Mesodermal cell (in vitro differentiated cells): ENCODE results near the gene CASZ1.

ENCODE experiments used
- H3K27ac ChIP-seq: 2 replicates; pipeline ENCODE4 v1.7.0; 2013; ENCODE audit warnings: mild to moderate bottlenecking, low read depth, low read length, moderate library complexity; ENCODE audit not compliant: severe bottlenecking
- H3K36me3 ChIP-seq: 2 replicates; pipeline ENCODE4 v1.7.1; 2013; ENCODE audit warnings: mild to moderate bottlenecking, low read length, moderate library complexity; ENCODE audit not compliant: control insufficient read depth, insufficient read depth
- H3K4me1 ChIP-seq: one replicate; pipeline ENCODE4 v1.7.1; 2013; ENCODE audit warnings: mild to moderate bottlenecking, low read length; ENCODE audit not compliant: insufficient read depth, control insufficient read depth, poor library complexity, severe bottlenecking
- H3K4me3 ChIP-seq: 2 replicates; pipeline ENCODE4 v1.7.0; 2013; ENCODE audit warnings: low read length, control low read depth, mild to moderate bottlenecking; ENCODE audit not compliant: insufficient read depth, poor library complexity, severe bottlenecking; ENCODE audit errors: extremely low read depth
- H3K9me3 ChIP-seq: 2 replicates; pipeline ENCODE4 v1.7.1; 2013; ENCODE audit warnings: mild to moderate bottlenecking, low read length, moderate library complexity; ENCODE audit not compliant: control insufficient read depth
- WGBS, 2 experiments: methylation state at CpG; one replicate each; pipeline ENCODE4 v1.1.5; 2013; ENCODE audit warnings: missing lambda C conversion rate in 2 of 2; ENCODE audit not compliant: insufficient coverage in 2 of 2; 5-methylcytosine and 5-hydroxymethylcytosine counted together

CASZ1 gene

GRCh38 chr1:10672343-10673050, 123.9 kb downstream of the CASZ1 start:
- no peaks in the 10 kb centered on the region for H3K36me3 ChIP-seq
- H3K4me1 ChIP-seq: peaks cover 20% of the 10 kb centered on the region
- no peaks in the 10 kb centered on the region for H3K9me3 ChIP-seq
- H3K27ac ChIP-seq: no peak overlapping the region
- H3K4me3 ChIP-seq: no peak overlapping the region
- WGBS, 2 experiments: 89 to 94% methylated on average over 9 to 25 of the region's 35 CpGs

DNA sequence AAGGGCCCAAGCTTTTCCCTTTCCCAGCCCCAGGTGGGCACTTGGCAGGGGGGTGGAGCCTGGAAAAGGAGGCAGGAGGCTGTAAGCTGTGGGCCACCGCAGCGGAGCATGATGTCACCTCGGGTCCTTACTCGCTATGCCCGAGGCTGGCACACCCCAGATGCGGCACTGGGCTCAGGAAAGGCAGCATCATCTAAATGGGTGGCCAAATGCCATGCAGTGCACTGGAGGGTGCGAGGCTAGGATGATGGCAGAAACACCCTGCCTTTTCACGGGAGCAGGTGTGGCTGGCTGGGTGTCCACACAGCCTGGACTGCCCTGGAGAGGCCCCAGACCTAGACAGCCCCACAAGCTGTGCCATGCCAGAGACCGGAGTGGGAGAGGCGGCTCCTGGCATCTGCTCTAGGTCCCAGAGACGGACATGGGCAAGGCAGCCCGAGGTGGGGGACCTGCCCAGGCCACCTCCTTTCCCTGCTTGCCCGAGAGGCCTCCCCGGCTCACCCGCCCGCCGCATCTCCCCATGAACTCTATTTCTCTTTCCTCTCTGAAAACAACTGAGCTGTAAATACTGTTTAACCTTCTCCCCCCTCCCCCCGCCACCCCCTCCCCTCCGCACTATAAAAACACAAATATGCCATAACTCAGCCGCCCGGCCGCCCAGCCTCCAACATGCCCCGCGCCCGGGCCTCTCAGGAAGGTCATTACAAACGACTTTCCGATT, 124.7 kb downstream of the CASZ1 start:
- Histone ChIP-seq H3K36me3 (no peaks in the 10 kb centered on the region), H3K4me3 (no peak overlapping the region), H3K27ac (no peak overlapping the region), H3K9me3 (no peaks in the 10 kb centered on the region), H3K4me1 (peaks cover 18% of the 10 kb centered on the region)
- WGBS, 2 experiments: 92 to 93% methylated on average over 18 to 22 of the region's 27 CpGs

GRCh38 chr1:10671090-10671489, 125.4 kb downstream of the CASZ1 start:
- no peak overlapping the region for H3K4me3 ChIP-seq
- no peak overlapping the region for H3K27ac ChIP-seq
- no peaks in the 10 kb centered on the region for H3K36me3 ChIP-seq
- H3K4me1 ChIP-seq: peaks cover 21% of the 10 kb centered on the region
- WGBS, 2 experiments: 91 to 96% methylated on average over 12 to 13 of the region's 18 CpGs
- no peaks in the 10 kb centered on the region for H3K9me3 ChIP-seq

GRCh38 chr1:10670190-10670589, 126.3 kb downstream of the CASZ1 start:
- Histone ChIP-seq H3K4me3 (no peak overlapping the region), H3K27ac (no peak overlapping the region), H3K4me1 (peaks cover 21% of the 10 kb centered on the region), H3K9me3 (no peaks in the 10 kb centered on the region), H3K36me3 (no peaks in the 10 kb centered on the region)
- WGBS, 2 experiments: 94 to 97% methylated on average over 10 of the region's 10 CpGs

DNA sequence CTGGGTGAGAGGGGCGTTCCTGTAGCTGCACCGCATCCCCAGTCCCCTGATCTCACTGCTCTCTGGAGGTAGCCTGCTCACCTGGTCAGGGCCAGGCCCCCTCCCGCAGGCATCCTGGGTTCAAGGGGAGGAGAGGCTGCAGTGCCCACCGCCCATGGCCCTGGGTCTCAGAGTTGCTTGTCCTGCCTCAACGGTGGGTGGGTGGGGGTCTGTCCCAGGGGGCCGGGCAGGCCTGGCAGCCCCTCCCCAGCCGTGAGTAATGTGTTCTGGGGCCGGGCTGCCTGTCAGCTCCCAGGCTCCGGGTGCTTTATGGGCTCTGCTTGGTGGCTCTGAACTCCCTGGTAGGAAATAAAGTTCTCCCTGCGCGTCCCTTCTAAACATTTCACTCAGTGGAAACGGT, 126.9 kb downstream of the CASZ1 start:
- Histone ChIP-seq H3K27ac (no peak overlapping the region), H3K36me3 (no peaks in the 10 kb centered on the region), H3K9me3 (no peaks in the 10 kb centered on the region), H3K4me3 (no peak overlapping the region), H3K4me1 (peaks cover 21% of the 10 kb centered on the region)
- 87% methylated on average over 6 to 10 of the region's 12 CpGs for WGBS, 2 experiments

GRCh38 chr1:10667861-10668761, 128.3 kb downstream of the CASZ1 start:
- Histone ChIP-seq H3K27ac (peak overlapping the region; percentile 24), H3K4me1 (peaks cover 27% of the 10 kb centered on the region), H3K9me3 (no peaks in the 10 kb centered on the region), H3K36me3 (no peaks in the 10 kb centered on the region), H3K4me3 (no peak overlapping the region)
- WGBS, 2 experiments: 59 to 74% methylated on average over 23 of the region's 40 CpGs

- no peak overlapping the region for H3K4me3 ChIP-seq
These were observed 130.3 kb downstream of the CASZ1 start for GRCh38 chr1:10665930-10666850.

DNA sequence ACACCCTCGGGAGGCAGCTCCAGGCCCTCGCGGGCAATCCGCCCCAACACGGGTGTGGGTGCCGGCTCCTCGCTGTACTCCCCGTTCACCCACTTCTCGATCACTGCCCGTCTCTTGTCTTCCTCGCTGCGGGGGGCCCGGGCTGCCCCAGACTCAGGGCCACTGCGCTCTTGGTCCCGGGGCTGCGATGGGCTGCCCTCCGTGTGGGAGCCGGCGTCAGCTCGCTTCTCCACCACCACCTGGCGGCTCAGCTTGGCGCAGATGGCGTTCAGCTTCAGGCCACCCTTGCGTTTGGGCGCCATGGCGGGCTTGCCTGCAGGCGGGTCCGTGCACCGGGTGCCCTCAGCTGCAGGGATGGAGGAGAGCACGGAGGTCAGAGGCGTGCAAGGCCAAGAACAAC, 131.2 kb downstream of the CASZ1 start:
- H3K27ac ChIP-seq: no peak overlapping the region

More at GRCh38 chr1:10665930-10666850, 130.3 kb downstream of the CASZ1 start:
- Histone ChIP-seq H3K9me3 (no peaks in the 10 kb centered on the region), H3K27ac (no peak overlapping the region), H3K36me3 (no peaks in the 10 kb centered on the region), H3K4me1 (peaks cover 28% of the 10 kb centered on the region)
- 94 to 95% methylated on average over 33 to 36 of the region's 36 CpGs for WGBS, 2 experiments

DNA sequence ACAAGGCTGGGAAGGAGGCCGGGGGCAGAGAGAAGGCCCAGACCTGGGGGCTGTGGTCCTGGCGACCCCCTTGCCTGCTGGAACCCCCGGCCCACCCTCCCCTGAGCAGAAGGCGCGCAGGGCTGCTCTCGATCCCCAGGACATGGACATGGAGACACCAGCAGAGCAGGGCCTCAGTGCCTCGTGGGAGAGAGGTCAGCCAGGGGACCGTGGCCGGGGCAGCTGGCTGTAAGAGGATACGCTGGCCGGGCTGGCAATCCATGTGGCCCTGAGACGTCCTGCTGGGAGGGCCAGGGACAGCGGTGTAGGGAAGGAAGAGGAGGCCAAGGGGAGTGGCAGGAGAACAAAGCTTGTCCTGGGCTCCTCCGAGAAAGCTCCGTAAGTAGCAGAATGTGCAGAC, 132.2 kb downstream of the CASZ1 start:
- Histone ChIP-seq H3K4me1 (peaks cover 24% of the 10 kb centered on the region), H3K36me3 (no peaks in the 10 kb centered on the region)
- WGBS, 2 experiments: 49 to 63% methylated on average over 14 to 15 of the region's 15 CpGs

More for the DNA sequence above, 131.2 kb downstream of the CASZ1 start:
- 97 to 98% methylated on average over 23 to 29 of the region's 31 CpGs for WGBS, 2 experiments
- Histone ChIP-seq H3K9me3 (no peaks in the 10 kb centered on the region), H3K4me1 (peaks cover 28% of the 10 kb centered on the region), H3K36me3 (no peaks in the 10 kb centered on the region), H3K4me3 (no peak overlapping the region)

DNA sequence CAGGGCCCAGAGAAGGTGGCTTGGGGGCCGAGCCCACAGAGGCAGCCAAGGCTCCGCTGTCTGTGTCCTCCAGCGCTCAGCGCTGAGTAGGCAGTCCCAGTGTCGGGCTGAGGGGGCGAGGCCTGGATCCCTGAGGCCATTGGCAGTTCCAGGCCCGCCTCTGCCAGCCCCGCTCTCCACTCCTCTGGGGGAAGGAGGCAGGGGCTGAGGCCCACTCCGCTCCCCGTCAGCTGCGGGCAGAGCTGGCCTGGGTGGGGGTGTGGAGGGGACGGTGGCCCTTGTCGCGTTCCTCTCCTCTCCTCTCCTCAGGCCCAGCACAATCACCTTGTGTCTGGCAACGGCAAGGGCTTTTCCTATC, 132.8 kb downstream of the CASZ1 start:
- Histone ChIP-seq H3K9me3 (no peaks in the 10 kb centered on the region), H3K27ac (peak overlapping the region; percentile 49), H3K4me1 (peaks cover 24% of the 10 kb centered on the region), H3K36me3 (no peaks in the 10 kb centered on the region), H3K4me3 (no peak overlapping the region)
- 13 to 14% methylated on average over 9 of the region's 15 CpGs for WGBS, 2 experiments

More for the DNA sequence above, 132.2 kb downstream of the CASZ1 start:
- no peak overlapping the region for H3K4me3 ChIP-seq
- H3K27ac ChIP-seq: no peak overlapping the region
- H3K9me3 ChIP-seq: no peaks in the 10 kb centered on the region
